Karpas-422 (cell line): ENCODE measurements around the gene PXDN. TPM values are rescaled to one million over a fixed set of nuclear protein-coding genes. Genes with fewer than 3 reads are reported as not detected.

Experiments
- DNase-seq: peaks from one replicate; pipeline ENCODE4 v3.0.0-alpha.2; 2015
- H2AFZ ChIP-seq: fragments of 200-600 bp; sonication (generic); 2 replicates; pipeline ENCODE4 v1.6.1; 2014; ENCODE audit warnings: antibody characterized with exemption, low read length, mixed read lengths
- H3K27ac ChIP-seq: fragments of 200-600 bp; sonication (generic); 2 replicates; pipeline ENCODE4 v1.5.1; 2014; ENCODE audit warnings: mild to moderate bottlenecking, low read length, moderate library complexity
- H3K27me3 ChIP-seq: fragments of 200-600 bp; sonication (generic); 2 replicates; pipeline ENCODE4 v1.6.1; 2014; ENCODE audit warnings: low read length, mixed read lengths
- H3K36me3 ChIP-seq: fragments of 200-600 bp; sonication (generic); 2 replicates; pipeline ENCODE4 v1.6.1; 2014; ENCODE audit warnings: low read length, mixed read lengths; ENCODE audit not compliant: insufficient read depth
- H3K4me1 ChIP-seq: fragments of 200-600 bp; sonication (generic); 2 replicates; pipeline ENCODE4 v1.6.1; 2014; ENCODE audit warnings: mild to moderate bottlenecking, low read length, mixed read lengths
- H3K4me2 ChIP-seq: fragments of 200-600 bp; sonication (generic); 2 replicates; pipeline ENCODE4 v1.6.1; 2014; ENCODE audit warnings: low read length, low read depth, mild to moderate bottlenecking; ENCODE audit not compliant: poor library complexity, severe bottlenecking
- H3K4me3 ChIP-seq: fragments of 200-600 bp; sonication (generic); 2 replicates; pipeline ENCODE4 v1.5.1; 2014; ENCODE audit warnings: mild to moderate bottlenecking, antibody characterized with exemption, low read length, mixed read lengths
- H3K79me2 ChIP-seq: fragments of 200-600 bp; sonication (generic); 2 replicates; pipeline ENCODE4 v1.6.1; 2014; ENCODE audit warnings: mild to moderate bottlenecking, low read length, mixed read lengths
- H3K9ac ChIP-seq: fragments of 200-600 bp; sonication (generic); 2 replicates; pipeline ENCODE4 v1.6.0; 2014; ENCODE audit warnings: low read length
- H3K9me2 ChIP-seq: fragments of 200-600 bp; sonication (generic), shearing (Covaris generic); replicated peaks from 2 replicates; pipeline ENCODE4 v1.6.0; 2014; ENCODE audit warnings: mild to moderate bottlenecking, low read length, moderate library complexity; ENCODE audit not compliant: insufficient read depth
- H3K9me3 ChIP-seq: fragments of 300-700, 200-600 bp; sonication (generic); 2 replicates; pipeline ENCODE4 v1.6.1; 2014; ENCODE audit warnings: low read length, mixed read lengths
- H4K20me1 ChIP-seq: fragments of 200-600 bp; sonication (generic); 2 replicates; pipeline ENCODE4 v1.6.1; 2014; ENCODE audit warnings: mild to moderate bottlenecking, antibody characterized with exemption, low read length, low read depth; ENCODE audit not compliant: insufficient read depth
- total RNA-seq: library from RNA; depleted of rRNA; stranded (reverse); fragments of >200 nt; shearing (Covaris generic); gene quantifications from 2 replicates; pipeline ENCODE4 v1.2.3, GENCODE V29; 2014; ENCODE audit warnings: low replicate concordance; rRNA removed

The PXDN gene
- total RNA-seq, result not detected in 2 replicates

GRCh38 chr2:1744446-1745170 lies at the start of gene PXDN:
PXDN (minus strand) TSS chr2:1744515; CDS start chr2:1744455, 60 bp downstream.
- DNase-seq, result no peak
- H3K9ac ChIP-seq, result no peak within 1 kb of the TSS
- H3K4me2 ChIP-seq, result no peak within 1 kb of the TSS
- H3K27me3 ChIP-seq, result no peaks in the 10 kb centered on the region
- H3K27ac ChIP-seq, result no peak within 1 kb of the TSS
- no peaks in the 10 kb centered on the region for H3K9me2 ChIP-seq
- no peaks in the 10 kb centered on the region for H4K20me1 ChIP-seq
- no peaks in the 10 kb centered on the region for H3K9me3 ChIP-seq
- no peaks in the 10 kb centered on the region for H3K79me2 ChIP-seq
- H3K36me3 ChIP-seq, result no peaks in the 10 kb centered on the region
- no peaks in the 10 kb centered on the region for H3K4me1 ChIP-seq
- H3K4me3 ChIP-seq, result no peak within 1 kb of the TSS
- no peak within 1 kb of the TSS for H2AFZ ChIP-seq

DNA sequence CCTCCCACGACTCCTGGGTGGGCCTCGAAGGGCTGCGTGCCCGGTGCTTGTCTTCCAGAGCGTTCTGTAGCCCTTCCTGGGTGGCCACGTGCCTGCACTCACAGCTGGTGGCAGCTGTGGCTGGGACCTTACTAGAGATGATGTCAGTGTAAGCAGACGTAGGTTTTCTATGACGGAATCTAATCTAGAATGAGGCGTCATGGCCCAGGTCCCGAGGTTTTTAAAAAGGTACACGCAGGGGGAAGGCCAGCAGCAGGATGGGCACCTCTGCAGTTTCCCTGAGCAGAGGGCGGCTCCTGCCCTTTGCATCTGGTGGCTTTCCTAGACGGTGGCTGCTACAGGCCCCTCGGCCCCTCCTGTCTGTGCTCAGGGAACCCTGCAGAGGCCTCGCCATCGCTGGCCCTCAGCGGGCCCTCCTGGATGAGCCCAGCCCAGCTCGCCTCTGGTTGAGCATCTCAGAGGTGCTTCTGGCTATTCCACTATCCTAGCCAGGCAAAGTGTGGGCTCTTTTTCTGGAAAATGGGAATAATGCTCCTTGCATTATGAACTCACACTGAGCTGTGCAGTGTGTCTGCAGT lies 49.6 kb upstream of the PXDN start:
- Histone ChIP-seq H3K36me3 (no peaks in the 10 kb centered on the region), H3K9me2 (no peaks in the 10 kb centered on the region), H3K4me2 (no peak overlapping the region), H4K20me1 (no peaks in the 10 kb centered on the region), H2AFZ (no peak overlapping the region), H3K9me3 (no peaks in the 10 kb centered on the region), H3K9ac (no peak overlapping the region), H3K27me3 (no peaks in the 10 kb centered on the region), H3K79me2 (no peaks in the 10 kb centered on the region), H3K4me1 (no peaks in the 10 kb centered on the region), H3K27ac (no peak overlapping the region), H3K4me3 (no peak overlapping the region)
- no peak for DNase-seq

GRCh38 chr2:1793001-1793867 lies 48.9 kb upstream of the PXDN start:
- H3K4me2 ChIP-seq, result no peak overlapping the region
- no peaks in the 10 kb centered on the region for H3K9me2 ChIP-seq
- no peaks in the 10 kb centered on the region for H4K20me1 ChIP-seq
- no peak for DNase-seq
- no peak overlapping the region for H2AFZ ChIP-seq
- H3K9ac ChIP-seq, result no peak overlapping the region
- no peak overlapping the region for H3K27ac ChIP-seq
- no peaks in the 10 kb centered on the region for H3K79me2 ChIP-seq
- no peaks in the 10 kb centered on the region for H3K4me1 ChIP-seq
- no peaks in the 10 kb centered on the region for H3K36me3 ChIP-seq
- no peak overlapping the region for H3K4me3 ChIP-seq
- H3K9me3 ChIP-seq, result no peaks in the 10 kb centered on the region
- H3K27me3 ChIP-seq, result no peaks in the 10 kb centered on the region

DNA sequence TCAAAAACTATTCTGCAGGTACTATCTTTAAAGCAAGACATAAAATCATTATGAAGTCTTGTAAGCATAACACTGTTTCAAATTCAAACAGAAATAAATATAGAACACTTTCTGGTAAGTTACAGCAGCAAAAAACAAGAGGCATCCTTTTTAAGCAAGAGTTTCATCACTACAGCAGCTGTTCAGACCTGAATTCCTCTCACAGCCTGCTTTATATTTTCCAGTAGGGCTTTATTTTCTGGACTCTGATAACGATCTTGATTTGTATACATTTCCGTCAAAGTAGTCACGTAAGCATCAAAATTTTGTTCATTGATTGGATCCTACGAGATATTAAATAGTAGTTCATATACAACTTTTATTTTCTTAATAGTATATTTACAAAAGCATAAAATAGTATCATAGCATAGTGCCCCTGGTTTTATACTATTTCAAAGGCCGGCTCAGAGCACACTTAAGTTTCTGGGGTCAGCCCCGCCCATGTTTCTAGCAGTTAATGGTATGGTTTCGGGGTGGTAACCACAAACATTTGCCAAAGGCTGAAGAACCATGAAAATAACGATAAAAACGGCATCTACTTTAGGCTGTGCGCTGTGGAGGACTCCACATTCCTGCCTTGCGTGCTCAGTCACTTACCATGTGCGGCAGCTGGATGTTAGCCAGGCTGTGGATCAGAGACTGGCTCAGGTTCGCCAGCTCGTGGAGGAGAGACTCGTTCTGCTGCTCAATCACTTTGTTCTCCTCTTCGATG lies 47.5 kb upstream of the PXDN start:
- Histone ChIP-seq H3K27me3 (no peaks in the 10 kb centered on the region), H4K20me1 (no peaks in the 10 kb centered on the region), H3K4me3 (no peak overlapping the region), H3K79me2 (no peaks in the 10 kb centered on the region), H3K9me3 (no peaks in the 10 kb centered on the region), H3K27ac (no peak overlapping the region), H3K36me3 (no peaks in the 10 kb centered on the region), H3K4me1 (no peaks in the 10 kb centered on the region), H3K4me2 (no peak overlapping the region), H2AFZ (no peak overlapping the region), H3K9ac (no peak overlapping the region), H3K9me2 (no peaks in the 10 kb centered on the region)
- DNase-seq, result no peak

DNA sequence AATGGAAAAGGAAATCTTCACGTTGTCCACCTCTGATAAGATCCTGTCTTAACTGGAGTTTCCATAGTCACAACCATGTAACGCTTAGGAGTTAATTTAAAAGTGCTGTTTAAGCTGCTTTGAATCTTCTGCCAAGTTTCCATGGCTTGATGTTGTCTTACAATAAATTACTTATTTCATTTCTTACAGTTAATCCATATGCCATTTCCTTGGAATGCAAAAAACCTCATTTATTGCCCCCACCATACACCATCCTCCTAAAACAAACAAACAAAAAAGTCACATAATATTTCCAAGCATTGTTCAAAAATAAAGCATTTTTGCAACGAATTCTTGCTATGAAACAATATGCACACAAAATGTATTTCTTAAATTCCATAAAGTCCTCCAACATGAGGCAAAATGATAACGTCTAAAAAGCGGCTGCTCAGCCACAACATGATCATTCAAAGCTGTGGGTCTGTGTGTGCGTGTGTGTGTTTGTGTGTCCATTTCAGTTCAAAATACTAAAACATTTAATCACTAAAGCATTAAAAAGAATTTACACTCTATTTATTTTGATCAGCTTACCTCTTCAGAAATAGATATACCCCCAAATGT lies 46.8 kb upstream of the PXDN start:
- H3K27me3 ChIP-seq, result no peaks in the 10 kb centered on the region
- H3K9me2 ChIP-seq, result no peaks in the 10 kb centered on the region
- no peaks in the 10 kb centered on the region for H4K20me1 ChIP-seq
- H3K4me1 ChIP-seq, result no peaks in the 10 kb centered on the region
- H2AFZ ChIP-seq, result no peak overlapping the region
- no peak for DNase-seq
- no peak overlapping the region for H3K4me3 ChIP-seq
- no peak overlapping the region for H3K4me2 ChIP-seq
- no peak overlapping the region for H3K9ac ChIP-seq
- no peaks in the 10 kb centered on the region for H3K9me3 ChIP-seq
- no peak overlapping the region for H3K27ac ChIP-seq
- no peaks in the 10 kb centered on the region for H3K79me2 ChIP-seq
- no peaks in the 10 kb centered on the region for H3K36me3 ChIP-seq

GRCh38 chr2:1790473-1790872 lies 46.2 kb upstream of the PXDN start:
- Histone ChIP-seq H2AFZ (no peak overlapping the region), H3K4me1 (no peaks in the 10 kb centered on the region), H3K9me3 (no peaks in the 10 kb centered on the region), H3K79me2 (no peaks in the 10 kb centered on the region), H3K9ac (no peak overlapping the region), H4K20me1 (no peaks in the 10 kb centered on the region), H3K27me3 (no peaks in the 10 kb centered on the region), H3K4me2 (no peak overlapping the region), H3K27ac (no peak overlapping the region), H3K36me3 (no peaks in the 10 kb centered on the region), H3K4me3 (no peak overlapping the region), H3K9me2 (no peaks in the 10 kb centered on the region)
- DNase-seq, result no peak

DNA sequence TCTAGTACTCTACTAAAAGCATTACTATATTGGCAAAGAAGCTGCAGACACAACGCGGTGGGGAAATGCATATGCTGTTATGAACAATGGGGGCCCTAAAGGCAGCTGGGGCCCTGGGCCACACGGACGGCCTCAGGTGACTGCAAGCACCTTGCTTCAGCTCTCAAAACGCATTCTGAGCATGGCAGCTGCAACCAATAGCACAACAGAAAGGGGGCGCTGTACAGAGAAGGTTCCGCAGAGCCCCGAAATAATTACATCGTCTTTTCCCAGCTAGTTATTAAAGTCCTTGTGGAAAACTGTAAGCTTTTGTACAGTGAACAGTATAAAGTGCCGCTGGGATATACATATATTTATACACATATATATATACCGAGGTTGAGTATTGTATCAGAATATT lies 45.3 kb upstream of the PXDN start:
- Histone ChIP-seq H3K27me3 (no peaks in the 10 kb centered on the region), H3K4me1 (no peaks in the 10 kb centered on the region), H3K27ac (no peak overlapping the region), H3K4me3 (no peak overlapping the region), H3K36me3 (no peaks in the 10 kb centered on the region), H3K9ac (no peak overlapping the region), H3K9me2 (no peaks in the 10 kb centered on the region), H3K9me3 (no peaks in the 10 kb centered on the region), H4K20me1 (no peaks in the 10 kb centered on the region), H3K4me2 (no peak overlapping the region), H2AFZ (no peak overlapping the region), H3K79me2 (no peaks in the 10 kb centered on the region)
- no peak for DNase-seq
